ENCODE results near the gene NFU1.
"Not testable (repeated sequence)": the region's sequence is repeated elsewhere in the genome, so short reads cannot be mapped to it uniquely, and the experiment has no call there.

The NFU1 gene

GRCh38 chr2:69387770-69388481, 49.3 kb downstream of the NFU1 start:
- DNase-seq (ENCODE audit: low read depth, low spot score) = no peak

- DNase-seq (ENCODE audit: low read depth, low spot score) = peak; percentile 86
Observed at GRCh38 chr2:69386789-69387734, 50.2 kb downstream of the NFU1 start, which contains the start of gene GFPT1. GFPT1 (minus strand) TSS chr2:69387227; CDS start chr2:69387071, 156 bp downstream.

GRCh38 chr2:69386360-69386759, 50.9 kb downstream of the NFU1 start:
- DNase-seq (ENCODE audit: low read depth, low spot score) = no peak

GRCh38 chr2:69385443-69386151, 51.6 kb downstream of the NFU1 start:
- no peak for DNase-seq (ENCODE audit: low read depth, low spot score)

- DNase-seq (ENCODE audit: low read depth, low spot score) = no peak
Observed at GRCh38 chr2:69384618-69385081, 52.6 kb downstream of the NFU1 start.

- DNase-seq (ENCODE audit: low read depth, low spot score) = no peak
Observed at GRCh38 chr2:69383176-69383812, 53.9 kb downstream of the NFU1 start.

- DNase-seq (ENCODE audit: low read depth, low spot score) = no peak
Observed at GRCh38 chr2:69382547-69382946, 54.7 kb downstream of the NFU1 start.

GRCh38 chr2:69381337-69381737, 55.9 kb downstream of the NFU1 start:
- no peak for DNase-seq (ENCODE audit: low read depth, low spot score)

GRCh38 chr2:69380072-69380917, 56.9 kb downstream of the NFU1 start:
- no peak for DNase-seq (ENCODE audit: low read depth, low spot score)

GRCh38 chr2:69376403-69376802, 60.8 kb downstream of the NFU1 start:
- DNase-seq (ENCODE audit: low read depth, low spot score) = no peak

- DNase-seq (ENCODE audit: low read depth, low spot score) = no peak
Observed at GRCh38 chr2:69375494-69376353, 61.5 kb downstream of the NFU1 start.

GRCh38 chr2:69372767-69373166, 64.5 kb downstream of the NFU1 start:
- DNase-seq (ENCODE audit: low read depth, low spot score) = no peak

GRCh38 chr2:69369802-69370201, 67.4 kb downstream of the NFU1 start:
- no peak for DNase-seq (ENCODE audit: low read depth, low spot score)

- no peak for DNase-seq (ENCODE audit: low read depth, low spot score)
Observed at GRCh38 chr2:69368588-69368987, 68.6 kb downstream of the NFU1 start.

- DNase-seq (ENCODE audit: low read depth, low spot score) = no peak
Observed at GRCh38 chr2:69359371-69359770, 77.9 kb downstream of the NFU1 start.

GRCh38 chr2:69358914-69359313, 78.3 kb downstream of the NFU1 start:
- DNase-seq (ENCODE audit: low read depth, low spot score) = no peak

GRCh38 chr2:69356471-69356870, 80.8 kb downstream of the NFU1 start:
- DNase-seq (ENCODE audit: low read depth, low spot score) = no peak

GRCh38 chr2:69354976-69355375, 82.3 kb downstream of the NFU1 start:
- DNase-seq (ENCODE audit: low read depth, low spot score) = not testable (repeated sequence)

- DNase-seq (ENCODE audit: low read depth, low spot score) = no peak
Observed at GRCh38 chr2:69353360-69353759, 83.9 kb downstream of the NFU1 start.

- DNase-seq (ENCODE audit: low read depth, low spot score) = no peak
Observed at GRCh38 chr2:69348781-69349180, 88.5 kb downstream of the NFU1 start.

Data from smooth muscle cell of the brain vasculature (primary cell).